ENCODE data around the gene TRIM59. TPM values are rescaled to one million over a fixed set of nuclear protein-coding genes. Genes with fewer than 3 reads are reported as not detected.

Gene TRIM59
- total RNA-seq, 6 experiments from 2014 or later: 30.9 to 50.2 (median 40.7) TPM

DNA sequence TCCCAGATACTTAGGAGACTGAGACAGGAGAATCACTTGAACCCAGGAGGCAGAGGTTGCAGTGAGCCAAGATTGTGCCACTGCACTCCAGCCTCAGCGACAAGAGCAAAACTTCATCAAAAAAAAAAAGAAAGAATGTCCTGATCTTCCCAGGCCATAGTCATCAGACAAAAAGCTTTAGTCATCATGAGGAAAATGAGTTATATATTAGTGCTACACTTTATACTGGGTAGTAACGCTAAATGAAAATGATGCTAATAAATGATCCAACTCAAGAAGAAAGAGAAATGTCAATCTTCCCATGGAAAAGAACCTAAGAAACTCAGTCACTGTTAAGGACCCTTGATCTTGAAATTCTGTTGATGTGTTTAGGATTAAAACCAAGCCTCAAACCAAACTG is 26.3 kb upstream of the TRIM59 start:
- no peaks in the 10 kb centered on the region for H3K27me3 Mint-ChIP-seq (ENCODE audit: insufficient read depth)
- H3K9me3 Mint-ChIP-seq: peaks cover 10% of the 10 kb centered on the region; the same call in 1 of the 2 replicates
- peaks cover 28% of the 10 kb centered on the region for H3K4me1 Mint-ChIP-seq (ENCODE audit: low read depth)
- H3K36me3 Mint-ChIP-seq (ENCODE audit: low read depth): peaks cover 5% of the 10 kb centered on the region
- H3K27ac Mint-ChIP-seq: peak overlapping the region; percentile 69
- H3K4me3 Mint-ChIP-seq: peak overlapping the region; percentile 35; the same call in 1 of the 2 replicates
- peak; percentile 28 for DNase-seq
- TF ChIP-seq, protein P1, sequence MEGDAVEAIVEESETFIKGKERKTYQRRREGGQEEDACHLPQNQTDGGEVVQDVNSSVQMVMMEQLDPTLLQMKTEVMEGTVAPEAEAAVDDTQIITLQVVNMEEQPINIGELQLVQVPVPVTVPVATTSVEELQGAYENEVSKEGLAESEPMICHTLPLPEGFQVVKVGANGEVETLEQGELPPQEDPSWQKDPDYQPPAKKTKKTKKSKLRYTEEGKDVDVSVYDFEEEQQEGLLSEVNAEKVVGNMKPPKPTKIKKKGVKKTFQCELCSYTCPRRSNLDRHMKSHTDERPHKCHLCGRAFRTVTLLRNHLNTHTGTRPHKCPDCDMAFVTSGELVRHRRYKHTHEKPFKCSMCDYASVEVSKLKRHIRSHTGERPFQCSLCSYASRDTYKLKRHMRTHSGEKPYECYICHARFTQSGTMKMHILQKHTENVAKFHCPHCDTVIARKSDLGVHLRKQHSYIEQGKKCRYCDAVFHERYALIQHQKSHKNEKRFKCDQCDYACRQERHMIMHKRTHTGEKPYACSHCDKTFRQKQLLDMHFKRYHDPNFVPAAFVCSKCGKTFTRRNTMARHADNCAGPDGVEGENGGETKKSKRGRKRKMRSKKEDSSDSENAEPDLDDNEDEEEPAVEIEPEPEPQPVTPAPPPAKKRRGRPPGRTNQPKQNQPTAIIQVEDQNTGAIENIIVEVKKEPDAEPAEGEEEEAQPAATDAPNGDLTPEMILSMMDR (IDR thresholded peaks at IDR 0.05): no peak

DNA sequence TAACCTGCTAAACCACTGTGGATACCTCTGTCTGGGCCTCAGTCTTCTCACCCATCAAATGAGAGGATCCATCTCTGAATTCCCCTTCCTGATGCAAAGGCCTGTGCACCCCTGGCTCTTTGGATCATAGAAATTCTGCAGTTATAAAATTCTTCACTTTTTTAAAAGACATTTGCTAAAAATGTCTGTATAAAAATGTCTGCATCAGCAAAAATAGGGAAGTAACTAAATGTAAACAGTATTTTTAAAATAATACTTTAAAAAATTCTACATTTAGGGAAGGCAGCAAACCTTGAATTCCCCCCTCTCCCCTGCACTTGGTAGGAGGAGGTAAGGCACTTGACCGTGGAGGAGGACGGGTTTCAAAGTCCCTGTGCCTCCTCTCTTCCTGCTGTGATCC is 25.6 kb upstream of the TRIM59 start:
- peaks cover 26% of the 10 kb centered on the region for H3K4me1 Mint-ChIP-seq (ENCODE audit: low read depth)
- peaks cover 9% of the 10 kb centered on the region for H3K36me3 Mint-ChIP-seq (ENCODE audit: low read depth)
- no peak overlapping the region for H3K27ac Mint-ChIP-seq
- H3K4me3 Mint-ChIP-seq: no peak overlapping the region
- TF ChIP-seq, protein P1 (IDR thresholded peaks at IDR 0.05): no peak
- peaks cover 15% of the 10 kb centered on the region for H3K9me3 Mint-ChIP-seq
- DNase-seq: no peak
- no peaks in the 10 kb centered on the region for H3K27me3 Mint-ChIP-seq (ENCODE audit: insufficient read depth)

DNA sequence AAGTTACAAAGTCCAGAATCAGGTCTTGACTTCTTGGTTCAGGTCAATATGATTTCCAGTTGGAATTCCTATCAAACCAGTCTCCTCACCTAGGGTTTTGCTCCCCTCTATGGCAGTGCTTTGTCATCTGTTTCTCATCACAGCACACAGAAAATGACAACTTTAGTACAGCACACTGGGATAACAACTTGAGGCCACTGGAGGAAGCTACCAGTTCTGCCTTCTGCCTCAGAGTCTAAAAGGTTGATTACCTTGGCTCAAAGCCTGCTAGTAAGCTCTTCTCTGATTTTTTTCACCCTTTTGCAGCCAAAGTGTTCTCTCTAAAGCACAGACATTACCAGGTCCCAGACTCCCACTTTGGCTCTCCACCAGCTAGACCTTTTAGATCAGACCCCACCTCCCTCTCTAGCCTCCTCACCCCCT is 24.8 kb upstream of the TRIM59 start:
- DNase-seq: peak; percentile 45
- Mint-ChIP-seq H3K27ac (no peak overlapping the region), H3K4me1 (ENCODE audit: low read depth) (peaks cover 26% of the 10 kb centered on the region), H3K9me3 (peaks cover 22% of the 10 kb centered on the region), H3K4me3 (no peak overlapping the region), H3K27me3 (ENCODE audit: insufficient read depth) (no peaks in the 10 kb centered on the region), H3K36me3 (ENCODE audit: low read depth) (peaks cover 16% of the 10 kb centered on the region)
- TF ChIP-seq, protein P1 (IDR thresholded peaks at IDR 0.05): no peak

DNA sequence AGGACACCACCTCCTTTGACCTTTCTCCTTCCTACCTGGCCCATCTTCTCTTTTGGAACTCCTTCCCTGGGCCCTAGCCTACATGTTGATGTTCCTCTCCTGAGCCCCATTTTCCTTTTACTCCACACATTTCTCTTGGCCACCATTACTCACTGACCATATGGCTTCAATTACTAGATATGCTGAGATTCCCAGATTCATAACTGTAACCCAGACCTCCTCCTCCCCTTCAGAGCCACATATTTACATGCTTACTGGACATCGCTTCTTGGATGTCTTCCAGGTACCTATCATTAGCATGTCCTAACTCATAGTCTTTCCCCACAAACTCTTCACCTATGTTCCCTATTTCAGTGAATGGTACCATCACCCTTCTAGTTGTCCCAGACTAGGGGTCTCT is 24.4 kb upstream of the TRIM59 start:
- Mint-ChIP-seq H3K27ac (no peak overlapping the region), H3K27me3 (ENCODE audit: insufficient read depth) (no peaks in the 10 kb centered on the region), H3K4me1 (ENCODE audit: low read depth) (peaks cover 21% of the 10 kb centered on the region), H3K9me3 (peaks cover 27% of the 10 kb centered on the region), H3K36me3 (ENCODE audit: low read depth) (peaks cover 21% of the 10 kb centered on the region), H3K4me3 (no peak overlapping the region)
- TF ChIP-seq, protein P1 (IDR thresholded peaks at IDR 0.05): no peak
- peak; percentile 95 for DNase-seq

DNA sequence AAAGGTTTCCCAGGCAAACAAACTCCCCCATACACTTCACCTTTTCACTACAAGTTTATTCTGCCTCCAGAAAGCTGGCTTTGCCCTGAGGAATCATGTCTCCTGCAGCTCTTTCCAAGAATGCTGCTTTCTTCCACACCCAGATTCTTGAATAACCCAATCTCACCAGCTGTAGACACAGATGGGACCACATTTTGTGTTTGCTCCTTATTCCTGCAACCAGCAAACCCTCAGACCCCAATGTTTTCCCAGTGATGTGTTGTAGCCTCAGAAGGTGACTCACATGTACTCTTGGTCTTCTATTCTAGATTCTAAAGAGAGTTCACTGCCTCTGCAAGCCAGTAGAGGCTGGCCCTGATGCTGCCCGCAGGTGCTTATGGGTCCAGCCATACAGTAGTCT is 23.6 kb upstream of the TRIM59 start:
- peaks cover 29% of the 10 kb centered on the region for H3K9me3 Mint-ChIP-seq
- H3K27ac Mint-ChIP-seq: no peak overlapping the region
- no peak overlapping the region for H3K4me3 Mint-ChIP-seq
- TF ChIP-seq, protein P1 (IDR thresholded peaks at IDR 0.05): no peak
- peaks cover 25% of the 10 kb centered on the region for H3K36me3 Mint-ChIP-seq (ENCODE audit: low read depth)
- DNase-seq: peak; percentile 86
- no peaks in the 10 kb centered on the region for H3K27me3 Mint-ChIP-seq (ENCODE audit: insufficient read depth)
- peaks cover 14% of the 10 kb centered on the region for H3K4me1 Mint-ChIP-seq (ENCODE audit: low read depth)

DNA sequence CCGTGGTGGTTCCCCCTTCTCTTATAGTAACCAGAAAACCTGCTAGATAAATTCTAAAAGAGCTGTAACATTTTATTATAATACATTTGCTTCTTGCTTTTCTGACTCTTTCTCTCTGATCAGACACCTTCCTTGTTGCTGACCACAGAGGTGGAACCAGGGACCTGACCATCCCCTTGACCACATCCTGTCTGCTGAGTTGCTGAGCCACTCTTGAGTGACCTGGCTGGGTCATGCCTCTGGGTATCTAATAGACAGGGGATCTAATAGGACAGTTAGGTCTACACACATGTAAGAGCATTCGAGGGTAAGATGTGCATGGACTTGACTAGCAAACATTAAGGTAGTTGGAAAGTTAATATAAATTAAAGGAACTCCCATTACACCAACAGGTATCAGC is 22.8 kb upstream of the TRIM59 start:
- DNase-seq: no peak
- Mint-ChIP-seq H3K27ac (no peak overlapping the region), H3K4me3 (no peak overlapping the region), H3K9me3 (peaks cover 29% of the 10 kb centered on the region), H3K4me1 (ENCODE audit: low read depth) (peaks cover 5% of the 10 kb centered on the region), H3K27me3 (ENCODE audit: insufficient read depth) (0 out of 2 replicates have a peak, but pooled peaks cover 1% of the 10 kb centered on the region), H3K36me3 (ENCODE audit: low read depth) (peaks cover 25% of the 10 kb centered on the region)
- TF ChIP-seq, protein P1 (IDR thresholded peaks at IDR 0.05): no peak
